HG02973 (cell line): ENCODE data around the gene OSTF1.

ENCODE experiments used
- ATAC-seq: cut with Tn5 transposase; IDR thresholded peaks from one replicate; pipeline ENCODE4 v1.9.1; 2021; ENCODE audit warnings: moderate library complexity; ENCODE audit not compliant: unreplicated experiment

OSTF1 gene

GRCh38 chr9:75117564-75117963 is 29.2 kb downstream of the OSTF1 start:
- no peak for ATAC-seq

GRCh38 chr9:75120686-75121085 is 32.4 kb downstream of the OSTF1 start:
- ATAC-seq, result no peak

- no peak for ATAC-seq
Observed at GRCh38 chr9:75121914-75122558, 33.7 kb downstream of the OSTF1 start.

- no peak for ATAC-seq
Observed at GRCh38 chr9:75123696-75124095, 35.4 kb downstream of the OSTF1 start.

- ATAC-seq, result no peak
Observed at GRCh38 chr9:75128535-75128934, 40.2 kb downstream of the OSTF1 start.

GRCh38 chr9:75130172-75130571 is 41.9 kb downstream of the OSTF1 start:
- no peak for ATAC-seq

GRCh38 chr9:75130621-75131230 is 42.4 kb downstream of the OSTF1 start:
- no peak for ATAC-seq

DNA sequence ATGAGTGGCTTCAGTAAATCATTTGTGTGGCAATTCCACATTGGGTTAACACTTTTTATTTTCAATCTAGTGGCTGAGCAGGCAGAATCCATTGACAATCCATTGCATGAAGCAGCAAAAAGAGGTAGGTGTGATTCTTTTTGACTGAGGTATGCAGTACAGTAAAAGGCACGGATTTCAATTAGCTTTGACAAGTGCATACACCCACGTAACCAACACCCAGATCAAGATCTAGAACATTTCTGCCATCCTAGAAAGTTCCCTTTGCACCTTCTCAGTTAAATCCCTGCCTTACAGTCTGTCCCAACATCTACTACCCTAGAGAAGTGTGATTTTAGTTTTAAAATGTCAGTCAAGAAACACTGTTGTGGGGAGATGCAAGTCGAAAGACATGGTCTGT is 43.4 kb downstream of the OSTF1 start:
- ATAC-seq, result no peak

GRCh38 chr9:75132244-75132643 is 43.9 kb downstream of the OSTF1 start:
- ATAC-seq, result no peak

DNA sequence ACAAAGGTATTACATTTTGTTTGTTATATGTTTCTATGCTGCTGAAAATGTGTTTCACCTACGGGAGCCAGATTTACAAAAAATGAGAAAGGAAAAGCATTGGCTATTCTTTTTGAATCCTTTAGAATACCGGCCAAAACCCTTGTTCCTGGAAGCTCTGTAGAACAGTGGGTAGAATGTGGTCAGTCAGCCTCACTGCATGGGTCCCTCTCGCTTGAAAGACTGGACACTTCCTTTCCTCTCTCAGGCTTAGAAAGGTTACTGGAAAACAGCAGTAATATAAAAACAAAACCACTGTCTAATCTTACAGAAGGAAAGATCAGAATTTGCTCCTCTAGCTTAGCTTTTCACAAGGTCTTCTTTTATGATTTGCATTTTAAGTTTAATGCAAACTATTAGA is 45.1 kb downstream of the OSTF1 start:
- ATAC-seq, result no peak

GRCh38 chr9:75134495-75134894 is 46.2 kb downstream of the OSTF1 start:
- no peak for ATAC-seq

DNA sequence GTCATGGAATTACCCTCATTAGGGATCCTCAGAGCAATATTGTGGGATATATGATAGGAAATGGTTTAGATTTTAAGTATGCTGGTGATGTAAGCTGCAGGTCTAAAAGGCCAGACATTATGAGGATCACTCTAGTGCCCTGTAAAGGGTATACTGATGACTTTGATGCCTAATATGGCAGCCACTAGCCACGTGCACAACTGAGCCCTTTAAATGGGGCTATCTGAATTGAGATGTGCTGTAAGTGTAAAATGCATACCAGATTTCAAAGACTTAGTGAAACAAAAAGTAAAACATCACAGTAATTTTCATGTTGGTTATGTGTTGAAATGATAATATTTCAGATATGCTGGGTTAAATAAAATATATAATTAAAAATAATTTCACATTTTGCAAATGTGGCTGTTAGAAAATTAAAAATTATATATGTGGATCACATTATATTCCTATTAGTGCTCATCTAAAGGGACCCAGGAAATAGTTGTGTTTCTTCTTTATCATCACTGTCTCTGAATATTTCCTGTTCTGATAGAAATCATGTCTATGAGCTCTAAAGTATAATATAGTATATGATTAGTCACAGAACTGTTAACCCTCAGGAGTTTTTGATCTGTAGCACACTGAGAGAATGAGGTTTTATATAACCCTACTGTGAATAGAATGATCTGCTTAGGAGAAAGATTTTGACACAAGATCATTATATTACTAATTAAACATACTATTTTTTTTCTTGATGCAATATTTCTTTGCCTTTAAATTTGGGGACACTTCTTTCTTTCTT is 50.1 kb downstream of the OSTF1 start:
- ATAC-seq, result no peak

DNA sequence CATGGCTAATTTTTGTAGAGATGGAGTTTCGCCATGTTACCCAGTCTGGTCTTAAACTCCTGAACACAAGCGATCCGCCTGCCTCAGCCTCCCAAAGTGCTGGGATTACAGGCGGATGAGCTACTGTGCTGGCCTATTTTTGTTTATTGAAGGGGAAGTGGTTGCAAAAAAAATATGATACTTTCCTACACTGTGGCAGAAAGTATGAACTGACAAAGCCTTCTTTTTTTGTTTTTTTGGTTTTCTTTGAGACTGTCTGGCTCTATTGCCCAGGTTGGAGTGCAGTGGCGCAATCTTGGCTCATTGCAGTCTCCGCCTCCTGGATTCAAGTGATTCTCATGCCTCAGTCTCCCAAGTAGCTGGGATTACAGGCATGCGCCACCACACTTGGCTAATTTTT is 50.9 kb downstream of the OSTF1 start:
- no peak for ATAC-seq

DNA sequence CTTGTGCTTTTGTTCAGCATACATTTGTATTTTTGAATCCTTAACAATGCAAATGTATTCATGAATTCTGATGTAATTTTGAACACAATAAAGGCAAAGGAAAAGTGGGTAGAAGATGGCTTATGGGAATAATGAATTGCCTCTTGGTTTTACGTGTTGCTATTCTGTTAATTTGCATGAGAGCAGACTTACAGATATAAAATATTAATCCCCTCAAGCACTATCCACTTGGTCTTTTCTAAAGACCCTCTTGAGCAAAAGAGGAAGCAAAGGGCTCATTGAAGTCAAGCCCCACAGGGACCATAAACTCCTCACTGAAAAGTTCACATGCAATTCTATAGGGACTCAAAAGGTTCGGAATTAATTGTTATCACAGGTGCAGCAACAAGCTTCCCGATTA is 51.9 kb downstream of the OSTF1 start:
- ATAC-seq, result no peak

GRCh38 chr9:75142202-75142601 is 53.9 kb downstream of the OSTF1 start:
- no peak for ATAC-seq

GRCh38 chr9:75146229-75146628 is 57.9 kb downstream of the OSTF1 start:
- no peak for ATAC-seq

DNA sequence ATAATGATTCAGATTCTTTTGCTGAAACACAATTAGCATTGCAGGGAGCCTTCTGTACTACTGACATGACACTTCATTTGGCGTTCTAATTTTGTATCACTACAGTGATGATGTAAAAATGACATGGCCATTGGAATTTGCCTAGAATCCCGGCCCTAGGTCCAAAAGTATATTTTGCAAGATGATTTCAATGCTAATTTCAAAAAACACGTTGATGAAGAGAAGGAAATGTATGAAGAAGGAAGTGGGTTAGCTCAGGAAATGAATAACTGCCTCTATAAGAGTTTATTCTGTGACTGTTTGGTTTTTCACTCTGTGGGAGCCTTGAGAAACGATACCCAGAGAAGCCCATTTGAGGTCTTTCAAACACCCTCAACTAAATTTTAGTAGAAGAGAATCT is 59.3 kb downstream of the OSTF1 start:
- ATAC-seq, result no peak

- no peak for ATAC-seq
Observed at GRCh38 chr9:75148561-75148960, 60.2 kb downstream of the OSTF1 start.

DNA sequence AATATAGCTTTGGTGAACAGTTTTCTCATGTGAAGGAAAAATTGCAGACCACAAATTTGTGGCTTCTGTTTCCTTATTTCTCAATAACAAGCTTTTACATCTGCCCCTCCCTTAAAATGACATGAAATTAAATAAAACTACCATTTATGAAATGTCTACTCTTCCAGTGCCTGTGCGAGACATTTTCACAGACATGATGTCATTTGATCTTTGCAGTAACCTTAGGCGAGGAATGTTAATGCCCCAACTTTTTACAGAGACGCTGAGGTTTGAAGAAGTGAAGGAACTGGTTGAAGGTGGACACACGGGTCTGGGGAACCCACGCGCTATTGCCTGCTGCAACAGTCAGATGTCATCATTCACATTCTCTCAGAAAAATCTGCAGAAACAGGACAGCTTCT is 61.5 kb downstream of the OSTF1 start:
- no peak for ATAC-seq

DNA sequence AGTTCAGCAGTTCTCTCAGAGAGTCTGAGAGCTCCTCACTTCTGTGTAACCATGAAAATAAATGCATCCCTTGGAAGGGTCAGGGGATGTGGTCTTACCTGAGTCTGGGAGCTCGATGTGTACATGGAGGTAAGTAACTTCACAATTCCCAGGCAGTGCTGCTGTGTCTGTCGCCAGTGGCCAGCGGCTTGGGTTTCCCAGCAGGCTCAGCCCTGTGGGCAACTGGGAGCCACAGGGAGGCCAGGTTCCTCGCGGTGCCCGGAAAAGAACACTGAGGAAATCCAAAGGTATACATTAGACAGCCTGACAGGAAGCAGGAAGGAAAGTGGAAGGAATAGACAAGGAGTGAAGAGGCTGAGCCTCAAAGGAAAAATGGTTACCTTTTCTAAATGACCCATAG is 62.2 kb downstream of the OSTF1 start:
- ATAC-seq, result no peak

DNA sequence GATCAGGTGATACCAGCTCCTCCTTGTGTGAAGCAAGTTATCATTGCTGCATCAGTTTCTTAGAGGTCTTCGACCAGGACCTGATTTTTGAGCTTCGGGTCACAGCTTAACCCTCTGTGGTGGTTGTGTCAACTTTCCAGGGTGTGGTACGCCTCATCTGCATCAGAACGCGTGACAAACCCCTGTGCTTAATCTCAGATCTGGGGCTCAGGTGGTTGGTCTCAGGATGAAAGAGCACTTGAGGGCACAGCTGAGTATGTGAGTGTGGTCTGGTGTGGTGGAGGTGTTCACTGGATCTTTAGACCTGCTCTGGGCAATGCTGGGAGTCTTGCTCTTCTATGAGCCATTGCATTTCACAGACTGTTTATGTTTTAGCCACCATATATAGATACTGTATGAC is 64.1 kb downstream of the OSTF1 start:
- no peak for ATAC-seq

DNA sequence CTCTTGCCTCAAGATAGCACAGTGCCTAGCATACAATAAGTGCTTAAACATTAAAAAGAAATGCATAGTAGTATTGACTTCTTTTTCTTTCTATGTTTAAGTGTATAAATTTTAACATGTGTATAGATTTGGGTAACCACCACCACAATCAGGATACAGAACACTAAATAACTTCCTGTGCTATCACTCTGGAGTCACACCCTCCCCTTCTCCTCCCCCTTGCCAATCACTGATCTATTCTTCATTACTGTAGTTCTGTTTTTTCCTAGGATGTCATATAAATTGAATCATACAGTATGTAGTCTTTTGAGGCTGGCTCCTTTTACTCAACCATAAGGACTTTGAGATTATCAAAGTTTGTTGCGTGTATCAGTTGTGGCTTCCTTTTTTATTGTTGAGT is 68.5 kb downstream of the OSTF1 start:
- no peak for ATAC-seq
